Tibial artery (tissue), 4 donors: ENCODE measurements around the gene TSPAN9.

Source experiments
- DNase-seq, 2 donors: peaks; one replicate each; pipeline ENCODE4 v3.0.0-alpha.2; 2019
- H3K27ac ChIP-seq, 2 donors: fragments of 200-600 bp; sonication (generic) in 1 of 2; 1 replicate in 1 of 2; 2 replicates in 1 of 2; pipeline ENCODE4 v1.5.1; 2018 to 2019; ENCODE audit warnings: mild to moderate bottlenecking in 1 of 2
- H3K27me3 ChIP-seq, 2 donors: fragments of 200-600 bp; sonication (generic) in 1 of 2; one replicate each; pipeline versions ENCODE4 v1.5.1 to v1.6.0; 2016 to 2019
- H3K36me3 ChIP-seq, 3 donors: fragments of 200-600 bp; sonication (generic) in 2 of 3; one replicate each; pipeline ENCODE4 v1.5.1; 2016 to 2019; ENCODE audit warnings: mild to moderate bottlenecking in 2 of 3
- H3K4me1 ChIP-seq, 4 donors: fragments of 200-600 bp; sonication (generic) in 2 of 4; 1 replicate in 3 of 4; 2 replicates in 1 of 4; pipeline ENCODE4 v1.5.1; 2016 to 2019
- H3K4me3 ChIP-seq, 2 donors: fragments of 200-600 bp; sonication (generic) in 1 of 2; 1 replicate in 1 of 2; 2 replicates in 1 of 2; pipeline ENCODE4 v1.5.1; 2018 to 2019; ENCODE audit warnings: mild to moderate bottlenecking in 2 of 2
- H3K9me3 ChIP-seq, 3 donors: fragments of 200-600 bp; sonication (generic) in 1 of 3; one replicate each; pipeline ENCODE4 v1.5.1; 2016 to 2019
- CTCF ChIP-seq, 2 experiments: fragments of 200-600 bp in 1 of 2; fragments of 450-650 bp in 1 of 2; IDR thresholded peaks; one replicate each; pipeline ENCODE4 v1.5.1; 2017 to 2019; ENCODE audit warnings: antibody characterized with exemption in 2 of 2, mild to moderate bottlenecking in 1 of 2, moderate library complexity in 1 of 2
- intact Hi-C: fragments of 100-400 bp; cut with DNase I; formaldehyde crosslinking; loops from one replicate; pipeline ENCODE4 v1.15.0; 2023; ENCODE audit warnings: low total_unique reads

Gene TSPAN9

GRCh38 chr12:3220382-3221321 is 143.5 kb downstream of the TSPAN9 start:
- Histone ChIP-seq H3K4me1 (peaks cover 0 to 45% (median 32%) of the 10 kb centered on the region in 4 donors), H3K36me3 (no peaks in the 10 kb centered on the region), H3K27me3 (no peaks in the 10 kb centered on the region), H3K9me3 (no peaks in the 10 kb centered on the region), H3K4me3 (no peak overlapping the region), H3K27ac (peak overlapping the region; percentile 36 to 90)
- TF ChIP-seq CTCF (IDR thresholded peaks at IDR 0.05) = no peak
- no peak for DNase-seq
- intact Hi-C loops = no loop called here

GRCh38 chr12:3222306-3222705 is 145.1 kb downstream of the TSPAN9 start:
- Histone ChIP-seq H3K36me3 (no peaks in the 10 kb centered on the region), H3K4me3 (no peak overlapping the region), H3K27ac (no peak overlapping the region), H3K27me3 (no peaks in the 10 kb centered on the region), H3K9me3 (no peaks in the 10 kb centered on the region), H3K4me1 (peaks cover 0 to 35% (median 23%) of the 10 kb centered on the region in 4 donors)
- no peak for DNase-seq
- no peak for TF ChIP-seq CTCF (IDR thresholded peaks at IDR 0.05)
- intact Hi-C loops = no loop called here

- Histone ChIP-seq H3K4me1 (peaks cover 0 to 28% (median 16%) of the 10 kb centered on the region in 4 donors), H3K4me3 (no peak overlapping the region), H3K36me3 (no peaks in the 10 kb centered on the region), H3K27me3 (no peaks in the 10 kb centered on the region), H3K27ac (no peak overlapping the region), H3K9me3 (no peaks in the 10 kb centered on the region)
- no peak for DNase-seq
- TF ChIP-seq CTCF (IDR thresholded peaks at IDR 0.05) = no peak
- intact Hi-C loops = no loop called here
Observed at GRCh38 chr12:3222979-3223378, 145.8 kb downstream of the TSPAN9 start.

GRCh38 chr12:3223601-3224529 is 146.7 kb downstream of the TSPAN9 start:
- no peak for TF ChIP-seq CTCF (IDR thresholded peaks at IDR 0.05)
- Histone ChIP-seq H3K27ac (no peak overlapping the region), H3K4me3 (no peak overlapping the region), H3K27me3 (no peaks in the 10 kb centered on the region), H3K9me3 (no peaks in the 10 kb centered on the region), H3K4me1 (peaks cover 0 to 19% (median 7%) of the 10 kb centered on the region in 4 donors), H3K36me3 (no peaks in the 10 kb centered on the region)
- intact Hi-C loops = no loop called here
- no peak for DNase-seq

GRCh38 chr12:3224530-3224903 is 147.3 kb downstream of the TSPAN9 start:
- intact Hi-C loops = no loop called here
- Histone ChIP-seq H3K27ac (no peak overlapping the region), H3K4me1 (peaks cover 0 to 13% (median under 1%) of the 10 kb centered on the region in 4 donors), H3K9me3 (no peaks in the 10 kb centered on the region), H3K27me3 (no peaks in the 10 kb centered on the region), H3K36me3 (no peaks in the 10 kb centered on the region), H3K4me3 (no peak overlapping the region)
- TF ChIP-seq CTCF (IDR thresholded peaks at IDR 0.05) = no peak
- no peak for DNase-seq
